ENCODE data around the gene TCAF2. TPM values are rescaled to one million over a fixed set of nuclear protein-coding genes. Genes with fewer than 3 reads are reported as not detected.
"Not testable (repeated sequence)": the region's sequence is repeated elsewhere in the genome, so short reads cannot be mapped to it uniquely, and the experiment has no call there.

Gene TCAF2
- polyA plus RNA-seq (ENCODE audit: insufficient read length in 4 of 4) = 1 to 10 TPM; 1.0 to 3.6 (median 3.2) TPM

- DNase-seq (ENCODE audit: low read depth in 4 of 4, low spot score in 3 of 4) = not testable (repeated sequence)
These were observed at the start of gene TCAF2 for GRCh38 chr7:143620646-143621045. Gene TCAF2 (plus strand): TSS chr7:143620974.

- not testable (repeated sequence) for DNase-seq (ENCODE audit: low read depth in 4 of 4, low spot score in 3 of 4)
These were observed 49.3 kb upstream of the TCAF2 start, which contains the start of gene CTAGE15 for GRCh38 chr7:143571501-143571900. Gene CTAGE15 (plus strand): TSS chr7:143571801. CDS start chr7:143571818, 17 bp downstream.

GRCh38 chr7:143588183-143588582, 32.6 kb upstream of the TCAF2 start:
- not testable (repeated sequence) for DNase-seq (ENCODE audit: low read depth in 4 of 4, low spot score in 3 of 4)

- not testable (repeated sequence) for DNase-seq (ENCODE audit: low read depth in 4 of 4, low spot score in 3 of 4)
These were observed 30.9 kb upstream of the TCAF2 start for GRCh38 chr7:143589897-143590296.

- DNase-seq (ENCODE audit: low read depth in 4 of 4, low spot score in 3 of 4) = not testable (repeated sequence)
These were observed 22.7 kb upstream of the TCAF2 start for GRCh38 chr7:143598086-143598485.

- not testable (repeated sequence) for DNase-seq (ENCODE audit: low read depth in 4 of 4, low spot score in 3 of 4)
These were observed 17.2 kb upstream of the TCAF2 start for GRCh38 chr7:143603549-143603948.

GRCh38 chr7:143606088-143606487, 14.7 kb upstream of the TCAF2 start:
- not testable (repeated sequence) for DNase-seq (ENCODE audit: low read depth in 4 of 4, low spot score in 3 of 4)

GRCh38 chr7:143615545-143615944, 5.2 kb upstream of the TCAF2 start:
- DNase-seq (ENCODE audit: low read depth in 4 of 4, low spot score in 3 of 4) = not testable (repeated sequence)

GRCh38 chr7:143617204-143617603, 3.6 kb upstream of the TCAF2 start:
- DNase-seq (ENCODE audit: low read depth in 4 of 4, low spot score in 3 of 4) = not testable (repeated sequence)

- DNase-seq (ENCODE audit: low read depth in 4 of 4, low spot score in 3 of 4) = not testable (repeated sequence)
These were observed 716 bp upstream of the TCAF2 start for GRCh38 chr7:143620058-143620457.

- DNase-seq (ENCODE audit: low read depth in 4 of 4, low spot score in 3 of 4) = not testable (repeated sequence)
These were observed 401 bp downstream of the TCAF2 start for GRCh38 chr7:143621175-143621574.

- DNase-seq (ENCODE audit: low read depth in 4 of 4, low spot score in 3 of 4) = not testable (repeated sequence)
These were observed 1.4 kb downstream of the TCAF2 start for GRCh38 chr7:143622130-143622529.

GRCh38 chr7:143630653-143631052, 9.9 kb downstream of the TCAF2 start:
- not testable (repeated sequence) for DNase-seq (ENCODE audit: low read depth in 4 of 4, low spot score in 3 of 4)

- not testable (repeated sequence) for DNase-seq (ENCODE audit: low read depth in 4 of 4, low spot score in 3 of 4)
These were observed 11.7 kb downstream of the TCAF2 start for GRCh38 chr7:143632506-143632905.

GRCh38 chr7:143633013-143633618, 12.3 kb downstream of the TCAF2 start:
- DNase-seq (ENCODE audit: low read depth in 4 of 4, low spot score in 3 of 4) = not testable (repeated sequence)

GRCh38 chr7:143635364-143636240, 14.8 kb downstream of the TCAF2 start:
- not testable (repeated sequence) for DNase-seq (ENCODE audit: low read depth in 4 of 4, low spot score in 3 of 4)

GRCh38 chr7:143639372-143639771, 18.6 kb downstream of the TCAF2 start:
- DNase-seq (ENCODE audit: low read depth in 4 of 4, low spot score in 3 of 4) = not testable (repeated sequence)

- DNase-seq (ENCODE audit: low read depth in 4 of 4, low spot score in 3 of 4) = not testable (repeated sequence)
These were observed 19.9 kb downstream of the TCAF2 start for GRCh38 chr7:143640528-143641189.

- DNase-seq (ENCODE audit: low read depth in 4 of 4, low spot score in 3 of 4) = not testable (repeated sequence)
These were observed 25.8 kb downstream of the TCAF2 start for GRCh38 chr7:143646598-143646997.

GRCh38 chr7:143649902-143650301, 29.1 kb downstream of the TCAF2 start:
- not testable (repeated sequence) for DNase-seq (ENCODE audit: low read depth in 4 of 4, low spot score in 3 of 4)

GRCh38 chr7:143650447-143650846, 29.7 kb downstream of the TCAF2 start:
- not testable (repeated sequence) for DNase-seq (ENCODE audit: low read depth in 4 of 4, low spot score in 3 of 4)
